CD4-positive, alpha-beta T cell treated with Interleukin-1 beta for 1 hour (primary cell): ENCODE measurements around the gene EDA.

Experiments used
- DNase-seq, 2 donors: peaks; one replicate each; pipeline ENCODE4 v3.0.0-alpha.2; 2020 to 2022

Gene EDA

DNA sequence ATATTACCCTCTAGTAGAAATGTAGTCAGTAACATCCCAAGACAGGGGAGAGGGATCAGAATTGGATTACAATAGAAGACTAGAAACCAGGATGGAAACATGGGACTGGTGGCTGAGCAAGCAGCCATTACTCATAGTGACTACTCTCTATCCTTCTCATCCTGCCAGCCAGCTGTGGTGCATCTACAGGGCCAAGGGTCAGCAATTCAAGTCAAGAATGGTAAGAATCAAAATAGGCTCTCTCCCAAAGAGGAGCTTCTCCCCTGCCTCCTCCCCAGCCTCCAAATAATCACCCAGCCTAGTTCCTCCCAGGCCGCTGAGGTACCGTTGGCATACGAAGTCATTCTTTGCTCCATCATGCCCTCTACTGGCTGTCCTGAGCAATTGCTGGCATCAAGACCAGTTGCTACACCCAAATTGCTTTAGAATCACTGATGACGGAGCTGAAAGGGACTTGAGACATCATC lies 414.4 kb downstream of the EDA start:
- peak; percentile 29 to 46 for DNase-seq

DNA sequence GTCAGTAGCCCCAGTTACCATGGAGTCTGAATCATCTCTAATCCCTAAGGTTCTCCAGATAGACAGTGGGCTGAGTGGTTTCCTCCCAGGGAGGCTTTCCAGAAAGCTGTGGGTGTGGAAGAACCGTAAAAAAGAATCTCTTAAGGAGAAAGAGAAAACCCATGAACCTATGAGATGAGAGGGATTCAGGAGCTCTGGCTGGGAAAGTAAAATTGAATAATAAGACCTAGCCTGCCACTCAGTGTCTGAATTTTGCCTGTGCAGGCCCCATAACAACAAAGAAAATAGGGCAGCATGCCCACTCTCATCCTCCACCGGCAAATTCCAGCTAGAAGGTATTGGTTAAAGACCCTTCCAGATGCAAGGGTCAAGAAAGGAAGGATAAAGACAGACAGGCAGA lies 416.9 kb downstream of the EDA start:
- no peak for DNase-seq

DNA sequence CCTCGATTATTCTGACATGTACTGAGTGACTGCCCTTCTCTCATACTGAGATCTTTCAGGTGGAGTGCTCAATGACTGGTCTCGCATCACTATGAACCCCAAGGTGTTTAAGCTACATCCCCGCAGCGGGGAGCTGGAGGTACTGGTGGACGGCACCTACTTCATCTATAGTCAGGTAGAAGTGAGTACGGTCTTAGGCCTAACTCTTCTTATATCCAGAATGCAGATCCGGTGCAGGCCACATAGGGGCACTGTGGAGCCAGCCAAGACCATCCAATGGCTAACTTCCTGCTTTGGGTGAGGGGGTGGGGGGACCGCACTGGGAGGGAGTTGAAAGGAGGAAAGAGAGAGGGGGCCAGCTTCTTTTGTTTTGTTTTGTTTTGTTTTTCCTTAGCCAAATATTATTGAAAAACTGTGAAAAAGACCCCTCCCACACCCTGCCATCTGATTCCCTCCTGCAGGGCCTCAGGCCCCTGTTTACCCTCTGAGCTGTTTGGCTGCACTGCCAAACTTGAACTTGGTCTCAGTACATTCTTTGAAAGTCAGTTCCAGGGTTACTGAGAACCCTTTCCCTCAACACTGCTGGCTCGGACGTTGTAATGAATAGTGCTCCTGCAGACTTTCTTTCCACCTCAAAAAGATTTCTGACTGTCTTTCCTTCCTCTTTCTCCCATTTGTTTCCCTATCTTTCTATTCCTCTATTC lies 417.6 kb downstream of the EDA start:
- peak in 1 of 2 donors; percentile 9 for DNase-seq

DNA sequence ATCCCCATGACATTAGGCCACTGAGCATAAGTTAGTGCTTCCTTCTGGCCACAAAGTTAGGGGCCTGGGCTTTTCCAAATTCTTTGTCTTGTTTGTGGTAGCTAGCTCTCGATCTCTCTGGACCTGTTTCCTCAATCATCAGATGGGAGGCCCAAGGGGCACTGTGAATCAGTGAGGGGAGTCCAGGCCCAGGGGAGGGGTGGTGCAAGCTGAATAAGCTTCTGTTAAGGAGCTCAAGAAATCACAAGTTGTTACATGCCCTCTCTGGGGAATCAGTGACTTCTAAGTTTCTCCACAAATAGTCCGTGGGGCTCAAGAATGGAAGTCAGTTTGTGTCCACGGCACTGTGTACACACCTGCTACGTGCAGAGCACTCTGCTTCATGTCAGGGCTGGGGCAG lies 418.7 kb downstream of the EDA start:
- no peak for DNase-seq

DNA sequence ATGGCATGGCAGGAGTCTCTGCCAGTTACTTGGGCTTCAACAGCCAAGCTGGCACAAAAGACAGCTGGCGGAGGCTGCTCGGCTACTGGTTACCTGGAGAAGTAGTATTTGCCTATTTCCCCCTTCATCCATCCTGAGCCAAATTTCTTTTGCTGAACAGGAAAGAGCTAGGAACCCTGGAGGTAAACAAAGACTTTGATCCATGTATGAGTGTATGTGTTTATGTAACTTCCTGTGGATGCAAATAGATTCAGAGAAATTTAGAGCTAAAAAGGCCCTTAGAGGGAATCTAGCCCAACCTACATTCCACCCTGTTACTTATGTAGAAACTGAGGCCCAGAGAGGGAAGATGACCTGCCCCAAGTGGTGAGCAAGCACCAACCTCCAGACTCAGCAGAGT lies 422.6 kb downstream of the EDA start:
- no peak for DNase-seq

DNA sequence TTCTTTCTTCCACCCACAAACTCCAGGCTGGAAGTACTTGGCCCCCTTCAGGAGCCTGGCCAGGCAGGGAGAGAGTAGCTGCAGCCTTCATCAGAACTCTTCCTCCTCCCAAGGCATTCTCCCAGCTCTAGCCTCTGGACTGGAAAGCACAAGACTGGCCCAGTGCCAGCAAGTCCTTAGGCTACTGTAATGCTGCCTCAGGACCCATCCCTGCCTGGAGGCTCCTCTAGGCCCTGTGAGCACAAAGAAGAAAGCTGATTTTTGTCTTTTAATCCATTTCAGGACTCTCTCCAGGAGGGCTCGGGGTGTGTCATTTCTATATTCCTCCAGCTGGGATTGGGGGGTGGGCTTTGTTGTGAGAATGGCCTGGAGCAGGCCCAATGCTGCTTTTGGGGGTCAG lies 423.0 kb downstream of the EDA start:
- no peak for DNase-seq

DNA sequence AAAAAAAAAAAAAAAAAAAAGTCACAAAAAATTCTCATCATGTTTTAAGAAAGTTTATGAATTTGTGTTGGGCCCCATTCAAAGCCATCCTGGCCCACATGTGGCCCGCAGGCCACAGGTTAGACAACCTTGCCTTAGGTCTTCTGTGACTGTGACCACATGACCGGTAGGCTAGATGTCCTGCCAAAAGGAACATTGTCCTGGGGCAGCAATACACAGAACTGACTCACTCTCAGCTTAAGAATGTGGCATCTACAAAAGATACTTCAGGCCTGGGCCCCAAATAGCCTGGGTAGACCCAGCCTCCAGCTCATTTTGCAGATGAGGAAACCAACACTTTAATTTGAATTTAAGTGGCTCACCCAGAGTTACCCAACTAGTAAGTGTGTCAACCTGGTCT lies 423.8 kb downstream of the EDA start:
- DNase-seq = no peak

DNA sequence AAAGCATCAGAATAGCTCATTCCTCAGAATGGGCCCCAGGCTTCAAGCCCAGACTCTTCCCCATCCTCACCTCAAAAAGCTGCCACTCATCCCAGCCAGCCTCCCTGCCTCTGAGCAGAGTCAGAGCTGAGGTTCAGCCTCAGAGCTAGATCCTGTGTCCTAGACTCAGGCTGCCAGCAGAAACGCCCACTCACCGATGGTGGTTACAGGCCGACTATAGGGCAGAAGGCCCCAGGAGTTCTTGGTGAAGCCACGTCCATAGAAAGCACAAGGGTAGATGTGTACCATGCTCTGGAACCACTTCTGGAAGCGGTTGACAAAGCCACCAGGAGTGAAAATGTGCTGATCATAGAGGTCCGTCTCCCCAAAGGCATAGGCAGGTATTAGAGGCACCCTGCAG lies 426.1 kb downstream of the EDA start:
- no peak for DNase-seq

DNA sequence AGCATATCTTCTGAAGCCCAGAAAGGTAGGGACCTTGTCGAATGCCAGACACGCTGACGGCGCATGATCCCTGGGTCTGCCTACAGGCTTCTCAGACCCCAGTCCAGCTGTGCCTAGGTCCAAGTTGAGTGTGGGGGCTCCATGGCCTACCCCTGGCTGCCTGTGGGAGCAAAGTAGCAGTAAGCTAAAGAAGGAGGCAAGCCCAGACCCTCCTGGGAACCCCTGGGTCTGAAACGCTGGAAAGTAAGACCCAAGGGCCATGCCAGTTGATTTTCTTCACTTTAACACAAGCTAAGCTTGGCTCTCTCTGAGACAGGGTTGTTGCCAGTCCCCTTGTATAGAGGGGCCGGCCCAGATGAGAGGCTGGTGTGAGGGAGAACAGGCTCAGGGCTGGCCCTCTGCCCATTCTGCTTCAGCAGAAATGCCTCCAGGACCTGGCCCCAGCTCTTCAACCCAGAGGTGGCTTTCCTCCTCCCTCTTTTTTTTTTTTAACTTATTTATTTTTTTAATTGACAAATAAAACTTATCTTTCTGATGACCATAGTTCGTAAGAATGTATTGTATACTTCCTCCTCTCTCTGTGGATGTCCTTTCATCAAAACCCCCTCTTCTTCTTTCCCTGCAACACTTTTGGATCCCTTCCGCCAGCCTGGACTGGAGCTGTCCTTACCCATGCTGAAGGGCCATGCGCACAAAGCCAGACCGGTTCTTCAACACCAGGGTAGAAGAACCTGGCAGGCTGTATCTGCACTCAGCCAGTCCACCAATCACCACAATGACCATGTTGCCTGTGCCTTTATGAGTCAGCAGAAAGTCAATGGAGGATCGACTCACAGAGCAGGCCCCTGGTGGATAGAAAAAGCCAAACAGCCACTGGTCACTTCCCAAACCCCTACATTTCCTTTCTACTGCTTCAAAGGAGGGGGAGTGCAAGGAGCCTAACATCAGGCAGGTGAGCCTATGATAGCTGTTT lies 426.8 kb downstream of the EDA start:
- DNase-seq = no peak

DNA sequence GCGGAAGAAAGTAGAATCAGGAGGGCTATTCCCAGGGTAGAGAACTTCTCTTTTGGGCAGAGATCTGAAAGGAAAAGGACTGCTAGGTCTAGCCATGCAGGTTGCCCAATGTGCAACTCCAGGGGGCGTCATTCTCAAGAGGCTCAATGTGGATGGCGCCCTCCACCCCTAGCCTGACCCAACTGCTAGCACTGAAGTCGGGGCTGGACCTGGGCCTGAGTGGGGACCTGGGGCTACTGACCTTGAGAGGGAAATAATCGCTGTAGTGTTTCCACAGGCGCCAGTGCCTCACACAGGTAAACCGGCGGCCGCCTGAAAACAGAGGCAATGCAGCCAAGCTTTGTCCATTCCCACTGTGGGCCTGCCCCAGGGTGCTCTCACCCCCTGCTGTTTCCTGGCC lies 427.8 kb downstream of the EDA start:
- DNase-seq = no peak

DNA sequence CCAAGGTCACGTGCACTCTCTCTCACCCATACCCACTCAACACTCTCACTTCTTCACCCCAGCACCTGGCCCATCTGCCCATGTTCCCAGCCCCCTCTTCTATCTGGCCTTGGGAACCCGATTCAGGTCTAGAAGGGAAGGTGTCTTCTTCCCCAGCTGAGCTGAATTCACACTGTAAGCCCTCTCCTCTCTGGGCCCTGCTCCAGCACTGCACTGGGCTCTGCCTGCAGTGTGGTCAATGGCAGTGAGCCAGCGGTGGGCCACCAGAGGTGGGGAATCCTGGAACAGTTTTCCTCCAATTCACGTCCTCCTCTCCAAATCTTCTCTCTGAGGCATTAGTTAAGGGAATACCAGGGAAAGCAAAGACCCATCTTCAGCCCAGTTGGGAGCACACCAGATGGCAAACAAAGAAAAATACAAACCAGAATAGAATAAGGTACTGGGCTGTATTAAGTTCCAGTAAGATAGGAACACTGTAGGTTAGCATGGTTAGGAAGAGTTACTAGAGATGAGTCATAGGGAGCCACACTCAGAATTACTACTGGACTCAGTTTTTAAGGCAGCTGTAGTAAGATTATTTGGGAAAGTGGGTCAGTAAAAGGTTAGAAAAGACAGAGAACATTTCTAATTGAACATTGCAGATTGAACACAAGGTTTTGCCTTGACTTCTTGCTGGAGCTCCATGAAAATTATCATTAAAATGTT lies 428.8 kb downstream of the EDA start:
- DNase-seq = no peak

DNA sequence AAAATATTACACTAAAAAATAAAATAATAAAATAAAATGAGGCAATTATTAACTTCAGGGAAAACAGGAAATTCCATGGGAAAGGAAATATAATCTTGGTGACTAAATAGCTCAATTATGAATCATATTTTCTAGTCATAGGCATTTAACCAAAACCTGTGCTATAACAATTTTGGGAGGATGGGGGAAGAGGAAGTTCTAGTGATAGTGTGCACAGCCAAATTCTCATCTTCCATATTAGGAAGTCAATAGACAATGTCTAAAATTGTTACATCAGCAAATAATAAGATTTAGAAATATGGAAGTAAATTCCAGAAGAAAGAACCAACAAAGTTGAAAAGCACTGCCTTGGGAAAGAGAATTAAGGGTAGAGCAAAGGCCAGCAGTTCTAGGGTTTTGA lies 431.1 kb downstream of the EDA start:
- DNase-seq = no peak

DNA sequence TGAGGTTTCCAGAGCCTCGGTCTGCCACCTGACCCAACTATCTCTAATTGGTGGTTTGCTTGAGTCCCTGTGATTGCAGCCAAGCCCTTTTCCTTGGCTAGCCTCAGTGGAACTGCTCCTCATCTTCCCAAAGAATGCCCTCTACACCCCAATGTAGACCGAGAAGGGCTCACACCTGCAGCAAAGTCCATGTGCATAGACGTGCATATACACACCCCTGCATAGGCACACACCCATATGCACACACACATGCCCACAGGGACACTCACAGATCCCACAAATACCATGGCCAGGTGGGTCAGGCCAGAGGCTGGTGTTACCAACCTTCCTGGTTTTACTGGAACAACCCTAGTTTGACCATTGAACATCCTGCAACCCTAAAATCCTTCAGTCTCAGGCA lies 433.5 kb downstream of the EDA start:
- no peak for DNase-seq

DNA sequence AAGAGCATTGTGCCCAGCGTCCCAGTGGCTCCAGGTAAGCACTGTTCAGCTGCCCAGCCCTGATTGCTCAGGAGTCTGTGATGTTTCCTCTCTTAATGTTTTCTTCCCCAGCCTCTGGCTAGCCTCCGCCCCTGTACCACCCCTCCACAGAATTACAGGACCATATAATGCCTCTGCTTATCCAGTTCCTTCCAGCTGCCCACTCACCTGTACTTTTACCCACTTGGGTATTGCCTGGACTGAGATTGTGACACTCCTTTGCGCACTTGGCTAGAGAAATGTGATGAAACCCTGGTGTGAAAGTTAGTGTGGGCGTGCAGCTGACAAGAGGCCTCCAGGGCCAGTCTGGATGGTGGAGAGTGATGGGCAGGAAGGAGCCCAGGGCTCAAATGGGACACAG lies 434.0 kb downstream of the EDA start, which contains the start of gene AWAT2:
Gene AWAT2 (minus strand): TSS at position 14 of the 400 bp plus-strand sequence. CDS start 6 bp downstream, at position 8.
- no peak for DNase-seq

DNA sequence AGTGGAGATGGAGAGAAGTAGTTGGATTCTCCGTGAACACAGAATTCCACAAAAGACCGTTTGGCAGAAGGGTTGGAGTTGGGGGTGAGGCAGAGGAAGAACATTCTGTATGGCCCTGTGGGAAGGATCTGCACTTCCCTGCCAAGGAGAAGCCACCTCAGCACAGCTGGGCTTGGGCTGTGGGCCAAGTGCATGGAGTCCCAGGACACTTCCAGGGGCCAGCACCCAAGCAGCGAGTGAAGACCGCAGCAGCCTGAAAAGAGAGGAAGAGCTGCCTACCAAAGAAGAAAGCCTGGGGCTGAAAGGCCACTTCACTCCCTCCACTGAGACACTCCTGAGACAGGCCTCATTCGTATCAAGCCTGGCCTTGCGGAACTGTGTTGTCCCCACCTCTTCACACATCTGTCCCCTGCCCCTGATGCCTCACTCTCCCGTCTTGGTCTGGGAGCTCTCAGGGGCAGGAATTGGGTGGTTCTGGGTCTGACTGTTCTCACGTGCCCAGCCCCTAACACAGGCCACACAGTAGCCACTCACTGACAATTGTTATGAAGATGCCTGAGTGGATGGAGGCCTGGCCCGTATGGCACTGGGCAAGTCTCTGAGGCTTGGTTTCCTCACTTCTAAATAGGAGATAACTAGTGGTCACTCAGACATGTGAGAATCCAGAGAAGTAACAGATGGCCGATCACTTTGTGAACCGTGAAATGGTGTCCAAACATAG lies 437.1 kb downstream of the EDA start:
- no peak for DNase-seq

DNA sequence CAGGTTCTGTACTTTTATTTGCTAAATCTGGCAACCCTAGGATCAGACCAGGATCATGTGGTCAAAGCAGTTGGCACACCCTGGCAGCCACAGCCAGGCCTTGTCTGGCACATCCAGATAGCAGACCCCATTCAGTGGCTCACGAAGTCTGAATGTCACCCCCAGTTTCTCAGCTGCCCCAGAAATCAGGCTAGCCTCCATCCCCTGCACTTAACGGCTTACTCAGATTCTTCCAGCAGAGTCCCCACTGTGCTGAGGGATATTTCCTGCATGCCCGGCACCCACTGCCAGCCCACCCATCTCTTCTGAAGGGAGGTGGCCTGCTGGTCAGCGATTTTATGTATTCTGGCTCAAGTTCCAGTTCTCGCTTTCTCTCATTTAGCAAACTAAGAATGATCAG lies 438.5 kb downstream of the EDA start:
- DNase-seq = no peak

DNA sequence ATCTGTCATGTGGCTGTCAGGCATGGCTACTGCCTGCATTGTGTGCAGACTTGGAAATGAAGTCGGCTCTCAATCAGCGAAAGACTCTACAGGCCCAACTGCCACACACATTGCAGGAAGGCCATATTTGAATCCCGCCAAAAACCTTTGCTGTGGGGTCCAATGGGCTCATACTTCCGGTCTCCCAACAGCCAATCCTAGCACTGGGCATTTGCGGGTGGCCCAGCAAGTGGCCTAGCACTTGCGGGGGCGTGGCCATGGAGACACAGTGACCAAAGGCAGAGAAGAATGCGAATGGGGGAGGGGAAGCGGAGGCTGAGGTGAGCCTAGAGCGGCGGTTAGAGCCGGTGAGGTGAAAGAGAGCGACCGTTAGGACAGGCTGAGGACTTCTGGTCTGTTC lies 446.2 kb downstream of the EDA start, which contains the start of gene OTUD6A:
Gene OTUD6A (plus strand): TSS at position 382 of the 400 bp plus-strand sequence. CDS start 68 bp downstream, outside the sequence.
- DNase-seq = no peak

DNA sequence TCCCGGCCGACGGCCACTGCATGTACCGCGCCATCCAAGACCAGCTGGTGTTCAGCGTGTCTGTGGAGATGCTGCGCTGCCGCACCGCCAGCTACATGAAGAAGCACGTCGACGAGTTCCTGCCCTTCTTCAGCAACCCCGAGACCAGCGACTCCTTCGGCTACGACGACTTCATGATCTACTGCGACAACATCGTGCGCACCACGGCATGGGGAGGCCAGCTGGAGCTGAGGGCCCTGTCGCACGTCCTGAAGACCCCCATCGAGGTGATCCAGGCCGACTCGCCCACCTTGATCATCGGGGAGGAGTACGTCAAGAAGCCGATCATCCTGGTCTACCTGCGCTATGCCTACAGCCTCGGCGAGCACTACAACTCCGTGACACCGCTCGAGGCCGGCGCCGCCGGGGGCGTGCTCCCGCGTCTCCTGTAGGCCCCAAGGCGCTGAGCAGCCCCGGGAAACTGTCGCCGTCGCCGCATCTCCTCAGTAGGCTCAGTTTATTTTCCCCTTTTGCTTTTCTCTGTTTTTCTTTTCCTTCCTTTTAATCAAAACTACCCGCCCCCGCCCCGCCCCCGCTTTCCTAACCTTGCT lies 447.1 kb downstream of the EDA start:
- DNase-seq = no peak

DNA sequence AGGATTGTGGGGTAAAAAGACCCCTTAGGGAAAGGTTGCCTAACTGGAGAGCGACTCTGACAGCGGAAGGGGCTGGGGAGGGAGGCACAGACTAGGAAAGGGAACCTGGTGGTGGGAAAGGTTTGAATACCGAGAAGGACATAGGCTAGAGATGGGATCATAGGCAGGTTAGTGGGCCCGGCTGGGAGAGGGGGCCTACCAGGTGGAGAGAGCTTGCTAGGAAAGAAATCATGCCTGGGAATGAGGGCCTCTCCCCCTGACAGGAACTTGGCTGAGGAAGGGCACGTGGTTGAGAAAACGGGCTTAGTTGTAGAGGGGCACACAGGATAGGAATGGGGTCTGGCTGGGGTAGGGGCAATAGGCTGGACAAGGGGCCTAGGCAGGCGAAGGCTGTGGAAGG lies 450.7 kb downstream of the EDA start:
- no peak for DNase-seq

DNA sequence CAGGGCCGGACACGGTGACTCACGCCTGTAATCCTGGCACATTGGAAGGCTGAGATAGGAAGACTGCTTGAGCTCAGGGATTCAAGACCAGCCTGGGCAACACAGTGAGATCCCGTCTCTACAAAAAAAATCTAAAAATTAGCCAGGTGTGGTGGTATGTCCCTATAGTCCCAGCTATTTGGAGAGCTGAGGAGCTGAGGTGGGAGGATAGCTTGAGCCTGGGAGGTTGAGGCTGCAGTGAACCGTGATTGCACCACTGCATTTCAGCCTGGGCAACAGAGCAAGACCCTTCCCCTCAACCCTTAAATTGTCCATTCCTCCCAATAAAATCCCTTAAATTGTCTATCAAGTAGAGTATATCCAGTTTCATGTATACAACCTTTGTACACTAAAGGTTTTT lies 463.4 kb downstream of the EDA start:
- DNase-seq = no peak

DNA sequence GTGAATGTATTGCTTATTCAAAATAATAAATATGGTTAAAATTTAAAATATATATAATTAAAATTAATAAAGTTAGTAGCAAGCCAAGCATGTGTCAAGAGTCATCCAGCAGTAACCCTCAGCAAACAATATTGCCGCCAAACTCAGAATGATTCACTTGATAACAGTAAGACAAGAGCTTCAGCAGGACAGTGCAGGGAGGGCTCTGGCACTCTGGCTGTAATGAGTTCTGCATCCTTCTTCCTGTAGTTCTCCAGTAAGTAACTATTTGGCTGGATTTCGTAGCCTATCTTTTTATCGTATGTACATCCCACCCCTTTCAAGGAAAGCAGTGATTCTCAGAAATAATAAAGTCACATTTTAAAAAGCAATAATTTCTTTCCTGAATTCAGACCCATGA lies 464.0 kb downstream of the EDA start:
- DNase-seq = no peak

DNA sequence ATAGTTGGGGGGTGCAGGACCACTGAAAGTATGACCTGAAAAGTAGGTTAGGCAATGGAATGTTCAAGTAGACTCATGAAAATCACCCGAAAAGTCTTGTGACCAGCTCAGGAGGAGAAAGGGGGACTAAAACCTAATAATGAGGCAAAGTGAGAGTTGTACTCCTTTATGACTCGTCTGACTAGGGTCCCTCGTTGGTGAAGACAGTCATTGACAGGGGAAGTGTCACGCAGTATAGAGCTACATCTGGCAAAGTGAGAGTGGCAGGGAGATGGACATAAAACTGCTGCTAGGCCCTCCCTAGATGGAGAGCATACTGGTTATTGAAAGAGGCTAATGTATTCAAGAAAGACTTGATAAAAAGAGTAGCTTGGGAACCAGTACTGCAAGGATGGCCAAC lies 466.8 kb downstream of the EDA start:
- no peak for DNase-seq
